ENCODE data around the gene HAUS2.
A peak's percentile ranks its signal among the peaks of the same experiment; 100 is the strongest.
"Not testable (repeated sequence)": the region's sequence is repeated elsewhere in the genome, so short reads cannot be mapped to it uniquely, and the experiment has no call there.

HAUS2 gene

GRCh38 chr15:42548249-42549031, at the start of gene HAUS2, which contains the start of gene LRRC57:
HAUS2 (plus strand) TSS chr15:42548838; CDS start chr15:42548873, 35 bp downstream.
LRRC57 (minus strand) TSS chr15:42548793; CDS start chr15:42548434, 359 bp downstream.
- peak; percentile 90 for DNase-seq

- peak; percentile 92 for DNase-seq
Measured at GRCh38 chr15:42499858-42500609, 48.6 kb upstream of the HAUS2 start.

DNA sequence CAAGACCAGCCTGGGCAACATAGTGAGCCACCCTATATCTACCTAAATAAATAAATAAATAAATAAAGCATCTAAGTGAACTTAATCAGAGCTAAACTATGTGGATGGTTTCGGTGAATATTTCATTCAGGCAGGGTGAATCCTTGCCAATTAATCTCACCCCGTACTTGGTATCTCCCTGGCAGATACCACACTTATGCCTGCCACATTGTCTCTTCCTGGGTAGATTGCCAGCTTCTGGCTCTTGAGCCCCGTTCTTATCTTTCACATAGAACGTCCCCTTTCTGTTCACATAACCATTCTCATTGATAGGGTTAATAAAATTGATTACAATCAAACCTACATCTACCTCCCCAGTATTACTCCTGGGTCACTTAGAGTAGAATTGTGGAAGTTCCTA, 46.2 kb upstream of the HAUS2 start:
- no peak for DNase-seq

DNA sequence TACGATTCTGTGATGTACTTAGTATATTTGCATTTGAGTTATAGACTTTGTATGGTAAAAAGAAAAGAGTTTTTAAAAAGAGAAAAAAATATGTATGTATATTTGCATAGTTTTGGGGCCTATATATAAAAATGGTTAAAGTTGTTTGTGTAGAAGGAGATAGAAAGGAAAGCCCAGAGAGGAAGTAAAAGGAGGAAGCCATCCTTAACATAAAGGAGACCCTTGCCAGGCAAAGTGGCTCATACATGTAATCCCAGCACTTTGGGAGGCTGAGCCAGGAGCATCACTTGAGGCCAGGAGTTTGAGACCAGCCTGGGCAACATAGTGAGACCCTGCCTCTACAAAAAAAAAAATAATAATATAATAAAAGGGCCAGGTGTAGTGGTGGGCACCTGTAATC, 44.8 kb upstream of the HAUS2 start:
- no peak for DNase-seq

GRCh38 chr15:42504631-42505030, 44.0 kb upstream of the HAUS2 start:
- DNase-seq: no peak

- DNase-seq: no peak
Measured at GRCh38 chr15:42507514-42507913, 41.1 kb upstream of the HAUS2 start.

DNA sequence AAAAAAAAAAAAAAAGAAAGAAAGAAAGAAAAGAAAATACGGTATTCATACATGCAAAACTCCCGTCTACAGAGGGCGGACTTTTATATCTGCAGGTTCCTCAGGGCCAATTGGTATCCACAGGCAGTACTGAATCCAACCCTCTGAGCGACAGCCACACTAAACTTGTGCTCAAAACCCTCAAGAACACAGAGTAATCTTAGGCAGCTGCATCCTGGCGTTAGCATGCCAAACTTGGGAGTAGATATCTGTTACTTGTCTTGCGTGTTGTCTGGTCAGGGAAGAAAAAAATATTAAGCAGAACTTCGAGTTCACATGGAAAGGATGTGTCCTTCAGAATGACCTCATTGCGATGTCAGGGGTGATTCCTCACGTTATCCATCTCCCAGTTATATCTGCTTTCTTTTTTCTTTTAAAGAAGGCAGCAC, 40.4 kb upstream of the HAUS2 start:
- peak; percentile 83 for DNase-seq

- DNase-seq: peak; percentile 49
Measured at GRCh38 chr15:42510258-42511006, 38.2 kb upstream of the HAUS2 start.

DNA sequence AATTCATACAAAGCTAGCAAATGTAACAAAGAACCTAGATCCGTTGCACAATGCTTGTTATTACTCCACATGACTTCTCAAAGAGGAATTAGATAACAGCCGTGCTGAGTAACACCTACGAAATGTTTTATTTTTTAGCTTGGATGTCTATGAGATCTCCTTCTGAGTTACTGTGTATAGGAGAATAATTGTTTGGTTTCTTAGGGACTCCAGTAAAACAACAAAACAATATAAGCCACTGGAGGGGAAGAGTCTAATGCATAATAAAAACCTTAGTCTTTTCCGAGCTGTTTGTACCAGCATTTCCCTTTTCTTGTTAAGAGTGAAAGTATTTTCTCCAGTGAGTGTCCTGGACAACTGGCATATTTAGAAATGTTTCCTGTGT, 37.6 kb upstream of the HAUS2 start:
- DNase-seq: peak; percentile 77

GRCh38 chr15:42523331-42523730, 25.3 kb upstream of the HAUS2 start:
- no peak for DNase-seq

- no peak for DNase-seq
Measured at GRCh38 chr15:42528970-42529369, 19.7 kb upstream of the HAUS2 start.

GRCh38 chr15:42533246-42533645, 15.4 kb upstream of the HAUS2 start:
- DNase-seq: no peak

DNA sequence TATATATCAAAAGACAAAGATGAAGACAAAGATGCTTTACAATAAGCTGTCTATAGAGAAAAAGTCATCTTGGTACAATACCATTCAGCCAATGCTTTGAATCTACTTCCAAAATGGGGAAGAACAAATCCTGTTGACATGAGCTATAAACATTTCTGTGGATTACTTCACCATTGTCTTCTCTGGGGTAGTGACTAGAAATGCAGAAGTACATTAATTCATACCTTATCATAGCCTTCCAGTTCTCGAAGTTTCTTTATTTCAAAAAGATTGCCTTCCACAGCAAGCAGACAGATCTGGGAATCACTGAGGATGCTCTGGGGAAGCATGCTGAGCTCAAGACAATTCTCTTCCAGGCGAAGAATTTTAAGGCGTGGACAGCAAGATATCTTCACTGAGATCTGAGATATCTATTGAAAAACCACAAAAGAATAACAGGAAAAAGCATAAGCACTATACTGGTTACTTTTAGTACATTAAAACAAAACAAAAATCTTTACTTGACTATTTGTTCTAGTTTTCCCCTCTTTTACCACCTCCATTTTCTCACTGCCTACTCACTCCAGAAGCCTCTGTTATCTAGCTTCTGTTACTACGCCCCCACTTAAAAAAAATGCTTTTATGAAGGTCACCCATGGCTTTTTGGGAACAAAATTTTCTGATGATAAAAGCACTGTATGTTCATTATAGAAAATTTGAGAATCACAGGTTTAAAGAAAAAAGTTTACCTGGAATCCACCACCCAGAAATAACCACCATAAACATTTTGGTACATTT, 3.6 kb upstream of the HAUS2 start:
- peak; percentile 86 for DNase-seq

DNA sequence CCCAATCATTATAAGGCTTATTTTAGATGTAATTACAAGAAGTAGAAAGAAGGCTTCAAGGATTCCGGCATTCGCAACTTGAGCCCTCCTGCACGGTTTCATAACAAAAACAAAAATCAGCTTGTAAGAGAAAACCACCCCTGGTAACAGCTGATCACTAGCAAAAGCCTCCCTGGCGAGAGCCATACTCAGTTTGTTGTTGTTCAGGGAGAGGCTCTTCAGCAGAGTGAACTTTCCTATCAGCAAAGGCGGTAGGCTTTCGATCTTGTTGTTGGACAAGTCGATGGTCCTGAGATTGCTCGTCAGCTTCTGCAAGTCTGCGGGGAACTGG, 755 bp upstream of the HAUS2 start:
- DNase-seq: no peak

DNA sequence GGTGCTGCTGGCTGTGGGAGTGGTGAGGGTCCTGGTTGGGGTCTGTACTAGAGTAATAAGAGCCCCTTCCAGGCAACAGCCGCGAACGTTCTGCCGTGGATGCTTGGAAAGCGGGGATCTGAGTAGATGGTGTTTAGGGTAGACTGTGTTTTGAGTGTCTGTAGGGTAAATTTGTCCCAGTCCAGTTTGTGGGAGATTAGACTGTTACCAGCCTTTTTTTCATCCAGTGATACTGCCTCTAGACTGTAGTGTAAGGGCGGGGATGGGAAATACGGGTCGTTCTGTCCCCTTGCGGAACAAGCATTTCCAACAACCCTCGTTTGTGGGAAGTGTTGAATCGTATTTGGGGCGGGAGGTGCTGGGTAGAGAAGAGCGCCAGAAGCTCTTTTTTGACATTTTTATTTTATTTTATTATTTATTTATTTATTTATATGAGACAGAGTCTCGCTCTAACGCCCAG, 424 bp downstream of the HAUS2 start:
- DNase-seq: peak; percentile 86

DNA sequence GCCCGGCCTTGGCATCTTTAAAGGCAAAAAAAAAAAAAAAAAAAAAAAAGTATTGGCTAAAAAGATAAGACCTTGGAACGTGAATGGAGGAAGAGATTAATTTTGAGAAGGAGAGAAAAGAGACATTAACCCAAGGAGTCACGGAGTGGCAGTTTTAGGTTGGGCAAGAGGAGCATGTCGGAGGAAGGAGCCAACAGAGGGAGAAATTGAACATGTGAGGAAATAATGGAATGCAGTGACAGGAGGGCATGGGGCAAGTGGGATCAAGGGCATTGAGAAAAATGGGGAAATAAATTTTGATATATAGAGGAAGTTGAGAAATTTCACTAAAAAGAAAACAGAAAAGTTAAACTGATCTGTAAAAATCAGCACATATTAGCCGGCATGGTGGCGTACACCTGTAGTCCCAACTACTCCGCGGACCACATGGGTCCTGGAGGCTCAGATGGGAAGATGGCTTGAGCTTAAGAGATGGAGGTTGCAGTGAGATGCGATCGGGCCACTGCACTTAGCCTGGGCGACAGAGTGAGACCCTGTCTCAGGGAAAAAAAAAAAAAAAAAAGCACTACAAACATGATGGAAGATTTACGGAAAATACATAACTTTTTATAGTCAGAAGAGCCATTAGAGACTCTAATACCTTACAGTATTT, 1.2 kb downstream of the HAUS2 start:
- DNase-seq: peak; percentile 52

DNA sequence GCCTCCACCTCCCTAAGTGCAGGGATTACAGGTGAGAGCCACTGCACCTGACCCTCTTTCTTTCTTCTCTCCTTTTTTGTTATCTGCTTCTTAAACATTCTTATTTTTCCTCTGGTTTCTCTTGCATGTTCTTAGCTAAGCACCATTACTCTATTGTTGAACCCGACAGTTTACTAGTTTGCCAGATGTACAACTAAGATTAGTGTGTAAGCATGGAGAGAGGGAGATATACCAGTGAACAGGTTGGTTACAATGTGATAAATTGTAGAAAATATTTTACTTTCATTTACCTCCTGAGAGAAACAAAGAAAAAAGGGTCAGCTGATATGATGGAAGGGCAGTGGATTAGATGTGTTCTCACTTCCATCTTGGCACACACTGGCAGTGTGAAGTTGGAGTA, 4.9 kb downstream of the HAUS2 start:
- DNase-seq: peak; percentile 38

DNA sequence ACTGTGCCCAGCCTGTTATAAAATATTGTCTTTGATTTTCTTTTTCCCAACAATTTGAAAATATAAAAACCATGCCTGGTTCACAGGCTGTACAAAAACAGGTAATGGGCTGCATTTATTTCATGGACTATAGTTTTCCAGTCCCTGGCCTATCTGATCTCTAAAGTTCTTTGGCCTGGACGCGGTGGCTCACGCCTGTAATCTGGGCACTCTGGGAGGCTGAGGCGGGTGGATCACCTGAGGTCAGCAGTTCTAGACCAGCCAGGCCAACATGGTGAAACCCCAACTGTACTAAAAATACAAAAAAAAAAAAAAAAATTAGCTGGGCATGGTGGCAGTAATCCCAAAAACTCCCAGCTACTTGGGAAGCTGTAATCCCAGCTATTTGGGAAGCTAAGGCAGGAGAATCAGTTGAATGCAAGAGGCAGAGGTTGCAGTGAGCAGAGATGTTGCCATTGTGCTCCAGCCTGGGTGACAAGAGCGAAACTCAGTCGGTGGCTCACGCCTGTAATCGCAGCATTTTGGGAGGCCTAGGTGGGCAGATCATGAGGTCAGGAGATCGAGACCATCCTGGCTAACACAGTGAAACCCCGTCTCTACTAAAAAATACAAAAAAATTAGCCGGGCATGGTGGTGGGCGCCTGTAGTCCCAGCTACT, 8.0 kb downstream of the HAUS2 start:
- not testable (repeated sequence) for DNase-seq

GRCh38 chr15:42558739-42559138, 10.1 kb downstream of the HAUS2 start:
- no peak for DNase-seq

- DNase-seq: peak; percentile 98
Measured at GRCh38 chr15:42575188-42576039, 26.8 kb downstream of the HAUS2 start, which contains the start of gene STARD9. STARD9 (plus strand) TSS chr15:42575606; CDS start chr15:42575716, 110 bp downstream.
